ENCODE measurements around the gene CLASP2. TPM values are rescaled to one million over a fixed set of nuclear protein-coding genes. Genes with fewer than 3 reads are reported as not detected.
"Not testable (repeated sequence)": the region's sequence is repeated elsewhere in the genome, so short reads cannot be mapped to it uniquely, and the experiment has no call there.

The CLASP2 gene
- total RNA-seq, 1 experiment from 2014 or later, result 95.2 TPM

- in situ Hi-C loops (cut with HindIII; ENCODE audit: low pct_unique_long_range_greater_than_20kb, low sequenced_read_pairs), result no loop called here
- DNase-seq (ENCODE audit: low read depth, low spot score), result no peak
Measured at GRCh38 chr3:33525232-33525631, 192.8 kb downstream of the CLASP2 start.

GRCh38 chr3:33523093-33523667 is 194.9 kb downstream of the CLASP2 start:
- in situ Hi-C loops (cut with HindIII; ENCODE audit: low pct_unique_long_range_greater_than_20kb, low sequenced_read_pairs), result no loop called here
- DNase-seq (ENCODE audit: low read depth, low spot score), result no peak

- DNase-seq (ENCODE audit: low read depth, low spot score), result no peak
- in situ Hi-C loops (cut with HindIII; ENCODE audit: low pct_unique_long_range_greater_than_20kb, low sequenced_read_pairs), result no loop called here
Measured at GRCh38 chr3:33521736-33522135, 196.3 kb downstream of the CLASP2 start.

DNA sequence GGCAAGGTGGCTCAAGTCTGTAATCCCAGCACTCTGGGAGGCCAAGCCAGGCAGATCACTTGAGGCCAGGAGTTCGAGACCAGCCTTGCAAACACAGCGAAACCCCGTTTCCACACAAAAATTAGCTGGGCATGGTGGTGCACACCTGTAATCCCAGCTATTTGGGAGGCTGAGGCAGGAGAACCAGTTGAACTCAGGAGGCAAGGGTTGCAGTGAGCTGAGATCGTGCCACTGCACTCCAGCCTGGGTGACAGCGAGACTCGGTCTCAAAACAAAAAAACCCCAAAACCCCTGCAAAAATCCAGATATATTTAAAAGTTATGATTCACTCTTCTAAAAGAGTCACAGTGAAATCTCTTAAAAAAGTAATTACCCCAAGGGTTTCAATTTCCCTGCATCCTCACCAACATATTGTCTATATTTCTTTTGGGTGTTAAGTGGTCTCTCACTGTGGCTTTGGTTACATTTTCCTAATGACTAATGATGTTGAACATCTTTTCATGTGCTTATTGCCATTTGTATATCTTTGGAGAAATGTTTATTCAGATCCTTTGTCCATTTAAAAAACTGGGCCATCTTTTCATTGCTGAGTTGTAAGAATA is 204.7 kb downstream of the CLASP2 start:
- in situ Hi-C loops (cut with HindIII; ENCODE audit: low pct_unique_long_range_greater_than_20kb, low sequenced_read_pairs), result no loop called here
- DNase-seq (ENCODE audit: low read depth, low spot score), result no peak

DNA sequence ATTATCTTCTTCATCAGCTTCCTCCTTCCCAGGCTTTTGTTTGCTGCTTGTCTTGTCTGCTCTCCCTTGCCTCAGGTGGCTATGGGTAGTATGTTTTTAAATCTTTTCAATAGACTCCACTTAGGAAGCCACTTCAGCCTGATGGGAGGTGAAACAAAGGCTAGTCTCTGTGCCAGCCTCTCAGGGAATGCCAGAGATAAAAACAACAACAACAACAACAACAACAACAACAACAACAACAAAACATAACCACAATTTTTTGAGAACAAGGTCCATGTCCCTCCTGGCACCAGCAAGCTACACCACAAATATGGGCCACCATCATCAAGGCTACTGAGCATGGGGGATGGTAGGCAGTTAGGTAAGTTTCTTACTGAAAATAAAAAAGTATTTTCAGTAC is 213.0 kb downstream of the CLASP2 start:
- no peak for DNase-seq (ENCODE audit: low read depth, low spot score)
- in situ Hi-C loops (cut with HindIII; ENCODE audit: low pct_unique_long_range_greater_than_20kb, low sequenced_read_pairs), result no loop called here

DNA sequence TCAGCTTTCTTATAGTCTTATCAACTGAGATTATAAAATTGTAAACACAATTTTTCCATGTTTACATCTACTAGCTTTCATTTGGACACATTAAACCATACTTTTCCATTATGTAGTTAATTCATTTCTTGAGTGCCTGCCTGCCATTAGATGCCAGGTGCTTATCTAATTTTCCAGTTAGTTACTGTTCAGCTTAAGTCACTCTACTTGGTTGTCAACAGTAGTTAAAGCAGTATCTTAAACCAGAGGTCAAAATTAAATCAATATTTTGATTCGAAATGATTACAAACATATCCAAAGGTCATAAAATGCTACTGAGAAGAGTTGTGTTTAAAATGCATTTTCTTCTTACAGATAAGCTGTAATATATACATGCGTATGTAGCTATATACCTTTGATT is 221.6 kb downstream of the CLASP2 start:
- in situ Hi-C loops (cut with HindIII; ENCODE audit: low pct_unique_long_range_greater_than_20kb, low sequenced_read_pairs), result no loop called here
- DNase-seq (ENCODE audit: low read depth, low spot score), result no peak

GRCh38 chr3:33491721-33492120 is 226.3 kb downstream of the CLASP2 start:
- in situ Hi-C loops (cut with HindIII; ENCODE audit: low pct_unique_long_range_greater_than_20kb, low sequenced_read_pairs), result no loop called here
- DNase-seq (ENCODE audit: low read depth, low spot score), result no peak

DNA sequence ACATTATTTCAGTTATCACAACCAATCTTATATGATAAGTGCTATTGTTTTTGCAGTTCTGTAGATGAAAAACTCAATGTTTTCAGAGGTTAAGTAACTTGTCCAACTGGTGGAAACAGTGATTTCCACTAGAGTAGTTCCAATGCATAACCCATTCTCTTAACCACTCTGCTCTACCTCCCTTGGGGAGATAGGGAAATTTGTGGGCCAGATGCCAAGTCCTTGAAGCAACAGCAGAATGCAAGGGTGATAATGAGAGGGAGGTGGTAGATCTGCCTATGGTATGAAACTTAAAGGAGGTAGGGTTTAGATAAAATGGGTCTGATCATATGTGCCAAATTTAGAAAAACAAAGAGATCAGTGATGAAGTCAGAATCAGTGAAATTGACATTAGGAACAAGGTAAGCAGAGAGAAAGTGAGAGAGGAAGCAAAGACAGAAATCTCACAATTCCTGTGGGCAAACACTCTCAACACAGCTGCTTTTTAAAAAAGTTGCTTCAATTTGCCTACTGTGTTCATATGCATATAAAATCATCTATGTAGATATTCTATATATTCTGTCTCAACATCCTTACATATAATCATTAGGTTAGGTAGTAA is 227.3 kb downstream of the CLASP2 start:
- no peak for DNase-seq (ENCODE audit: low read depth, low spot score)
- in situ Hi-C loops (cut with HindIII; ENCODE audit: low pct_unique_long_range_greater_than_20kb, low sequenced_read_pairs), result no loop called here

GRCh38 chr3:33488683-33489082 is 229.4 kb downstream of the CLASP2 start:
- in situ Hi-C loops (cut with HindIII; ENCODE audit: low pct_unique_long_range_greater_than_20kb, low sequenced_read_pairs), result no loop called here
- no peak for DNase-seq (ENCODE audit: low read depth, low spot score)

- in situ Hi-C loops (cut with HindIII; ENCODE audit: low pct_unique_long_range_greater_than_20kb, low sequenced_read_pairs), result no loop called here
- DNase-seq (ENCODE audit: low read depth, low spot score), result no peak
Measured at GRCh38 chr3:33488246-33488645, 229.8 kb downstream of the CLASP2 start.

GRCh38 chr3:33482111-33482521 is 235.9 kb downstream of the CLASP2 start:
- in situ Hi-C loops (cut with HindIII; ENCODE audit: low pct_unique_long_range_greater_than_20kb, low sequenced_read_pairs), result no loop called here
- no peak for DNase-seq (ENCODE audit: low read depth, low spot score)

GRCh38 chr3:33474896-33475295 is 243.2 kb downstream of the CLASP2 start:
- in situ Hi-C loops (cut with HindIII; ENCODE audit: low pct_unique_long_range_greater_than_20kb, low sequenced_read_pairs), result no loop called here
- DNase-seq (ENCODE audit: low read depth, low spot score), result no peak

- in situ Hi-C loops (cut with HindIII; ENCODE audit: low pct_unique_long_range_greater_than_20kb, low sequenced_read_pairs), result no loop called here
- DNase-seq (ENCODE audit: low read depth, low spot score), result no peak
Measured at GRCh38 chr3:33473813-33474212, 244.2 kb downstream of the CLASP2 start.

- DNase-seq (ENCODE audit: low read depth, low spot score), result no peak
- in situ Hi-C loops (cut with HindIII; ENCODE audit: low pct_unique_long_range_greater_than_20kb, low sequenced_read_pairs), result no loop called here
Measured at GRCh38 chr3:33467786-33468185, 250.3 kb downstream of the CLASP2 start.

GRCh38 chr3:33461097-33461496 is 257.0 kb downstream of the CLASP2 start:
- no peak for DNase-seq (ENCODE audit: low read depth, low spot score)
- in situ Hi-C loops (cut with HindIII; ENCODE audit: low pct_unique_long_range_greater_than_20kb, low sequenced_read_pairs), result no loop called here

DNA sequence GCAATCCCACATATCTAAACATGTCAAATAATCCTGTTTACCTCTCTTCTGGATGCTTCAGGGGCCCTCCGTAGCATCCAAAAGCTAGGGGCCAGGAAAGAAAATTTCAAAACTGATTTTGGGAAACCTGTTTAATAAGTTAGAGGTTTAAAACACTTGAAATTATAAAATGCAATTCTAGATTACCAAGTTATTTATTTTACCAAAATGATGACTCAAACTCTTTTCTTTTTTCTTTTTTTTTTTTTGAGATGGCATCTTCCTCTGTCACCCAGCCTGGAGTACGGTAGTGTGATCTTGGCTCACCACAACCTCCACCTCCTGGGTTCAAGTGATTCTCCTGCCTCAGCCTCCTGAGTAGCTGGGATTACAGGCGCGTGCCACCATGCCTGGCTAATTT is 258.5 kb downstream of the CLASP2 start:
- DNase-seq (ENCODE audit: low read depth, low spot score); in situ Hi-C loops (cut with HindIII; ENCODE audit: low pct_unique_long_range_greater_than_20kb, low sequenced_read_pairs): not testable (repeated sequence)

GRCh38 chr3:33458446-33458845 is 259.6 kb downstream of the CLASP2 start:
- in situ Hi-C loops (cut with HindIII; ENCODE audit: low pct_unique_long_range_greater_than_20kb, low sequenced_read_pairs), result no loop called here
- DNase-seq (ENCODE audit: low read depth, low spot score), result no peak

DNA sequence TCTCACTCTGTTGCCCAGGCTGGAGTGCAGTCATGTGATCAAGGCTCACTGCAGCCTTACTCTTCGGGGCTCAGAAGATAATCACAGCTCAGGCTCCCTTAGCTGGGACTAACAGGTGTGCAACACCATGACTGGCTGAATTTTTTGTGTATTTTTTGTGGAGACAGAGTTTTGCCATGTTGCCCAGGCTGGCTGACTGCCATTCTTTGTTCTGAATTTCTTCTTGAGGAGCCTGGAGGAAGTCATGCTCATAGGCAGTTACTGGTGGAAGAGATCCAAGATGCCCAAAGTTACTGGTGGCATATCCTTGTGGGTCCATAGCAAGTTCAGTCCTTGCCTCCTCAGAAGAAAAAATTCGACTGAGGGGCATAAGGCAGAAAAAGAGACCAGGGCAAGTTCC is 261.3 kb downstream of the CLASP2 start:
- no peak for DNase-seq (ENCODE audit: low read depth, low spot score)
- in situ Hi-C loops (cut with HindIII; ENCODE audit: low pct_unique_long_range_greater_than_20kb, low sequenced_read_pairs), result no loop called here

- in situ Hi-C loops (cut with HindIII; ENCODE audit: low pct_unique_long_range_greater_than_20kb, low sequenced_read_pairs), result no loop called here
- DNase-seq (ENCODE audit: low read depth, low spot score), result no peak
Measured at GRCh38 chr3:33453331-33453761, 264.7 kb downstream of the CLASP2 start.
